ENCODE data around the gene AK9.

Gene AK9

GRCh38 chr6:109498052-109498451, 192.9 kb downstream of the AK9 start:
- Histone ChIP-seq H3K36me3 (ENCODE audit: insufficient read depth, low read length) (no peaks in the 10 kb centered on the region), H3K4me2 (ENCODE audit: low read depth, low read length, poor library complexity, severe bottlenecking) (no peak overlapping the region), H3K27me3 (ENCODE audit: insufficient read depth, low read length, poor library complexity, severe bottlenecking) (no peaks in the 10 kb centered on the region), H3K4me3 (ENCODE audit: low read length, poor library complexity, severe bottlenecking) (no peak overlapping the region), H3K79me2 (ENCODE audit: insufficient read depth, low read length) (no peaks in the 10 kb centered on the region), H2AFZ (ENCODE audit: low read length) (no peak overlapping the region), H3F3A (ENCODE audit: low read depth) (no peaks in the 10 kb centered on the region), H3K4me1 (ENCODE audit: insufficient read depth, low read length, poor library complexity, severe bottlenecking) (peaks cover 5% of the 10 kb centered on the region), H3K9me3 (ENCODE audit: insufficient read depth, low read depth, low read length) (no peaks in the 10 kb centered on the region), H4K20me1 (ENCODE audit: insufficient read depth, low read length, poor library complexity, severe bottlenecking) (no peaks in the 10 kb centered on the region), H3K9me2 (replicated peaks; ENCODE audit: low read depth, low read length) (no peaks in the 10 kb centered on the region), H3K9ac (ENCODE audit: low read depth, low read length, poor library complexity, severe bottlenecking) (no peak overlapping the region)
- TF ChIP-seq, protein P1, sequence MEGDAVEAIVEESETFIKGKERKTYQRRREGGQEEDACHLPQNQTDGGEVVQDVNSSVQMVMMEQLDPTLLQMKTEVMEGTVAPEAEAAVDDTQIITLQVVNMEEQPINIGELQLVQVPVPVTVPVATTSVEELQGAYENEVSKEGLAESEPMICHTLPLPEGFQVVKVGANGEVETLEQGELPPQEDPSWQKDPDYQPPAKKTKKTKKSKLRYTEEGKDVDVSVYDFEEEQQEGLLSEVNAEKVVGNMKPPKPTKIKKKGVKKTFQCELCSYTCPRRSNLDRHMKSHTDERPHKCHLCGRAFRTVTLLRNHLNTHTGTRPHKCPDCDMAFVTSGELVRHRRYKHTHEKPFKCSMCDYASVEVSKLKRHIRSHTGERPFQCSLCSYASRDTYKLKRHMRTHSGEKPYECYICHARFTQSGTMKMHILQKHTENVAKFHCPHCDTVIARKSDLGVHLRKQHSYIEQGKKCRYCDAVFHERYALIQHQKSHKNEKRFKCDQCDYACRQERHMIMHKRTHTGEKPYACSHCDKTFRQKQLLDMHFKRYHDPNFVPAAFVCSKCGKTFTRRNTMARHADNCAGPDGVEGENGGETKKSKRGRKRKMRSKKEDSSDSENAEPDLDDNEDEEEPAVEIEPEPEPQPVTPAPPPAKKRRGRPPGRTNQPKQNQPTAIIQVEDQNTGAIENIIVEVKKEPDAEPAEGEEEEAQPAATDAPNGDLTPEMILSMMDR (conservative IDR thresholded peaks at IDR 0.05; ENCODE audit: low read length) = no peak
- TF ChIP-seq EZH2phosphoT487 (IDR thresholded peaks at IDR 0.05; ENCODE audit: borderline replicate concordance) = no peak

DNA sequence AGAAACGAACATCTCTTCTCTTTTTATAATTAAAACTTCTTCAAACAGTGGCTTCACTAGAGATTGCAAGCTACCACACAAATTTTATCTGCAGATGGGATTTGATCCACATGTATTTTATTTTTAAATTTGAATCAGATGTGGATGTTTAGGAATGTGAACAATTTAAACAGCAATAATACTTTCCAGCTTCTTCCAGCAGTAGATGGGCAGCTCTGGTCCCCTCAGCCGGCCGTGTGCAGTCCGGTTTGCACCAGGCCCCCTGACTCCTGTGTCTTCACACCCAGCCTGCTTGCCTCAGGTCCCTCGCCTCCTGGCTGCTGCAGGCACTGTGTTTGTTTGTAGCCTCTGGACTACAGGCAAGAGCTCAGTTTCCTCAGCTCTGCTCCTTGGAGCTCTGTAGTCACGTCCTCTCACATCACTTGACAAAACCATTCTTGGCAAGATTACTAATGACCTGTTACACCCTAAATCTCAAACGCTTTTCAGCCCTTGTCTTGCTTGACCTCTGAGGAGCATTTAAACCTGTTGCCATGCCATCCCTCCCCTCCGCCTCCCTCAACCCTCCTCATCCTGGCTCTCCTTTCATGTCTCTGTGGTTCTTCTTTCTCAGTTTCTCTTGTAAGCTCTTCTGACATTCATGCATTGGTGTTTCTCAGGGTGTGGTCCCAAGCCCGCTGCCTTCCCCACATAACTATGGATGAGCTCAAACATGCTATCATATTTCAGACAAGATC, 194.8 kb downstream of the AK9 start:
- Histone ChIP-seq H3K9me2 (replicated peaks; ENCODE audit: low read depth, low read length) (no peaks in the 10 kb centered on the region), H3K36me3 (ENCODE audit: insufficient read depth, low read length) (no peaks in the 10 kb centered on the region), H3K79me2 (ENCODE audit: insufficient read depth, low read length) (no peaks in the 10 kb centered on the region), H2AFZ (ENCODE audit: low read length) (no peak overlapping the region), H3F3A (ENCODE audit: low read depth) (peaks cover 6% of the 10 kb centered on the region), H3K9ac (ENCODE audit: low read depth, low read length, poor library complexity, severe bottlenecking) (no peak overlapping the region), H3K4me2 (ENCODE audit: low read depth, low read length, poor library complexity, severe bottlenecking) (no peak overlapping the region), H3K4me1 (ENCODE audit: insufficient read depth, low read length, poor library complexity, severe bottlenecking) (peaks cover 24% of the 10 kb centered on the region), H3K4me3 (ENCODE audit: low read length, poor library complexity, severe bottlenecking) (no peak overlapping the region), H3K27me3 (ENCODE audit: insufficient read depth, low read length, poor library complexity, severe bottlenecking) (no peaks in the 10 kb centered on the region), H4K20me1 (ENCODE audit: insufficient read depth, low read length, poor library complexity, severe bottlenecking) (no peaks in the 10 kb centered on the region), H3K9me3 (ENCODE audit: insufficient read depth, low read depth, low read length) (no peaks in the 10 kb centered on the region)
- TF ChIP-seq EZH2phosphoT487 (IDR thresholded peaks at IDR 0.05; ENCODE audit: borderline replicate concordance) = no peak
- TF ChIP-seq, protein P1 (conservative IDR thresholded peaks at IDR 0.05; ENCODE audit: low read length) = no peak

DNA sequence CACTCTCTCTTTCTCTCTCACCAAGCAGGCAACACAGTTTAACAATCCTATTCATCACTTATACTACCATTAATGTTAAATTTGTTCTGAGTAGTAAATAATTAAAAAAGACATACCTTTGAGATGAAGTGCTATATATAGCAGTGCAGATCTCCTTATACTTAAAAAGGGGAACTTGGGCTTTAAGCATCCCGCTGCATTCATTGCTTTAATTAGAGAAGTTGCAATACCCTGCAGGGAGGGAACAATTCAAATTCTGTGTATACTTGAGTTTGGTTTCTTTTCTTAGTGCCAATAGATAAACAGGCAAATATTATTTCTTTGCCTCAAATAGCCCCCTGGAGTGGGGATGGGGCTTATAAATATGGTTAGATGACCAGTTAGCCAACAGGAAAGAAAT, 197.1 kb downstream of the AK9 start:
- Histone ChIP-seq H3K36me3 (ENCODE audit: insufficient read depth, low read length) (no peaks in the 10 kb centered on the region), H4K20me1 (ENCODE audit: insufficient read depth, low read length, poor library complexity, severe bottlenecking) (no peaks in the 10 kb centered on the region), H3K27me3 (ENCODE audit: insufficient read depth, low read length, poor library complexity, severe bottlenecking) (no peaks in the 10 kb centered on the region), H3F3A (ENCODE audit: low read depth) (peaks cover 12% of the 10 kb centered on the region), H3K4me1 (ENCODE audit: insufficient read depth, low read length, poor library complexity, severe bottlenecking) (peaks cover 39% of the 10 kb centered on the region), H3K9me3 (ENCODE audit: insufficient read depth, low read depth, low read length) (no peaks in the 10 kb centered on the region), H3K4me2 (ENCODE audit: low read depth, low read length, poor library complexity, severe bottlenecking) (no peak overlapping the region), H3K4me3 (ENCODE audit: low read length, poor library complexity, severe bottlenecking) (no peak overlapping the region), H3K79me2 (ENCODE audit: insufficient read depth, low read length) (no peaks in the 10 kb centered on the region), H3K9me2 (replicated peaks; ENCODE audit: low read depth, low read length) (no peaks in the 10 kb centered on the region), H2AFZ (ENCODE audit: low read length) (no peak overlapping the region; the same call in 1 of the 2 replicates), H3K9ac (ENCODE audit: low read depth, low read length, poor library complexity, severe bottlenecking) (no peak overlapping the region)
- TF ChIP-seq, protein P1 (conservative IDR thresholded peaks at IDR 0.05; ENCODE audit: low read length) = no peak
- TF ChIP-seq EZH2phosphoT487 (IDR thresholded peaks at IDR 0.05; ENCODE audit: borderline replicate concordance) = no peak
